Mammary microvascular endothelial cell (primary cell): Measurements from ENCODE around the gene MRPL3. TPM values are rescaled to one million over a fixed set of nuclear protein-coding genes. Genes with fewer than 3 reads are reported as not detected.

Experiments used
- total RNA-seq: library from RNA; depleted of rRNA; stranded (reverse); fragments of >200 nt; gene quantifications from 2 replicates; pipeline ENCODE4 v1.2.3, GENCODE V29; 2015

The MRPL3 gene
- total RNA-seq, result 88.3 and 89.6 TPM in 2 replicates

GRCh38 chr3:131502530-131503319 lies at the start of gene MRPL3:
Gene MRPL3 (minus strand): TSS chr3:131502971. CDS start chr3:131502821, 150 bp downstream.

Other genes starting within 250 kb of the MRPL3 start
- gene NUDT16, start 121.2 kb downstream of the MRPL3 start, total RNA-seq, result 8.1 and 10.6 TPM in 2 replicates